Measurements from ENCODE around the gene SRSF8. TPM values are rescaled to one million over a fixed set of nuclear protein-coding genes. Genes with fewer than 3 reads are reported as not detected.
A peak's percentile ranks its signal among the peaks of the same experiment; 100 is the strongest.

The SRSF8 gene
- total RNA-seq, 2 donors from 2014 or later: 16.3 to 20.1 TPM

- no peaks in the 10 kb centered on the region for H3K9me3 ChIP-seq (ENCODE audit: control insufficient read depth, low read length)
- no peak overlapping the region for H3K4me3 ChIP-seq (ENCODE audit: low read length)
- WGBS, 2 experiments (ENCODE audit: insufficient coverage in 1 of 2, insufficient read length in 1 of 2): 67 to 83% methylated on average over 1 to 4 of the region's 4 CpGs
- Mint-ChIP-seq H3K27me3 (ENCODE audit: insufficient read depth) (peaks cover 18% of the 10 kb centered on the region), H3K9me3 (no peaks in the 10 kb centered on the region), H3K4me3 (no peak overlapping the region), H3K4me1 (peaks cover 9% of the 10 kb centered on the region), H3K36me3 (ENCODE audit: low read depth) (no peaks in the 10 kb centered on the region), H3K27ac (no peak overlapping the region)
- H3K27me3 ChIP-seq (ENCODE audit: control insufficient read depth, insufficient read depth, low read length, poor library complexity, severe bottlenecking): no peaks in the 10 kb centered on the region
- no peak for TF ChIP-seq CTCF (conservative IDR thresholded peaks at IDR 0.05)
- H3K4me1 ChIP-seq (ENCODE audit: control insufficient read depth, insufficient read depth, low read length): no peaks in the 10 kb centered on the region
- DNase-seq: peak; percentile 60
- no peak overlapping the region for H3K9ac ChIP-seq (ENCODE audit: extremely low read depth, low read length, poor library complexity, severe bottlenecking)
- H3K36me3 ChIP-seq (ENCODE audit: control insufficient read depth, insufficient read depth, low read length): no peaks in the 10 kb centered on the region
- H3K27ac ChIP-seq (ENCODE audit: low read depth, low read length): no peak overlapping the region
These were observed 14.7 kb downstream of the SRSF8 start for GRCh38 chr11:95081412-95081811.

- no peak overlapping the region for H3K27ac Mint-ChIP-seq
- Histone ChIP-seq H3K36me3 (ENCODE audit: control insufficient read depth, insufficient read depth, low read length) (no peaks in the 10 kb centered on the region), H3K9ac (ENCODE audit: extremely low read depth, low read length, poor library complexity, severe bottlenecking) (no peak overlapping the region), H3K4me3 (ENCODE audit: low read length) (no peak overlapping the region), H3K9me3 (ENCODE audit: control insufficient read depth, low read length) (no peaks in the 10 kb centered on the region), H3K27me3 (ENCODE audit: control insufficient read depth, insufficient read depth, low read length, poor library complexity, severe bottlenecking) (no peaks in the 10 kb centered on the region), H3K27ac (ENCODE audit: low read depth, low read length) (no peak overlapping the region), H3K4me1 (ENCODE audit: control insufficient read depth, insufficient read depth, low read length) (no peaks in the 10 kb centered on the region)
- no peak overlapping the region for H3K4me3 Mint-ChIP-seq
- H3K4me1 Mint-ChIP-seq: peaks cover 6% of the 10 kb centered on the region
- no peaks in the 10 kb centered on the region for H3K9me3 Mint-ChIP-seq
- 97 to 100% methylated on average over 1 to 2 of the region's 2 CpGs for WGBS, 2 experiments (ENCODE audit: insufficient coverage in 1 of 2, insufficient read length in 1 of 2)
- TF ChIP-seq CTCF (conservative IDR thresholded peaks at IDR 0.05): no peak
- no peaks in the 10 kb centered on the region for H3K36me3 Mint-ChIP-seq (ENCODE audit: low read depth)
- peaks cover 25% of the 10 kb centered on the region for H3K27me3 Mint-ChIP-seq (ENCODE audit: insufficient read depth)
- DNase-seq: peak; percentile 24
These were observed 15.9 kb downstream of the SRSF8 start for GRCh38 chr11:95082576-95083001.

DNA sequence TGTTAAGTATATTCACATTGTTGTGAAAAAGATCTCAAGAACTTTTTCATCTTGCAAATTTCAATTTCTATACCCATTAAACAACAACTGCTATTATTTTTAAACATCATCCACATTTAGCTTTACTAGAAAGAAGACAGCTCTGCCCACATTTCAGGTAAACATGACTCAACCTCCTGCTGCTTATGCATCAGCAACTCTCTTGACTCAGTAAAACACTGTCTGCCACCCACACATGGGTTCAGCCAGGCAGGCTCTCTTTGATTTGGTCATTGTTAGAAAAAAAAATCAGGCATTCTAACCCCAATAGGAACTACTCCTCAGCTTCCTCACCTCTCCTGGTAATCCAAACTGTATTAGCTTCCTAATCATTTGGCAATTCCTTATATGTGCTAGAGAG lies 17.8 kb downstream of the SRSF8 start:
- Mint-ChIP-seq H3K36me3 (ENCODE audit: low read depth) (no peaks in the 10 kb centered on the region), H3K27me3 (ENCODE audit: insufficient read depth) (peaks cover 38% of the 10 kb centered on the region), H3K4me1 (peaks cover 9% of the 10 kb centered on the region), H3K9me3 (no peaks in the 10 kb centered on the region), H3K4me3 (no peak overlapping the region), H3K27ac (no peak overlapping the region)
- Histone ChIP-seq H3K27ac (ENCODE audit: low read depth, low read length) (no peak overlapping the region), H3K4me3 (ENCODE audit: low read length) (no peak overlapping the region), H3K9me3 (ENCODE audit: control insufficient read depth, low read length) (no peaks in the 10 kb centered on the region), H3K4me1 (ENCODE audit: control insufficient read depth, insufficient read depth, low read length) (no peaks in the 10 kb centered on the region), H3K27me3 (ENCODE audit: control insufficient read depth, insufficient read depth, low read length, poor library complexity, severe bottlenecking) (peaks cover 10% of the 10 kb centered on the region), H3K36me3 (ENCODE audit: control insufficient read depth, insufficient read depth, low read length) (no peaks in the 10 kb centered on the region), H3K9ac (ENCODE audit: extremely low read depth, low read length, poor library complexity, severe bottlenecking) (no peak overlapping the region)
- no peak for TF ChIP-seq CTCF (conservative IDR thresholded peaks at IDR 0.05)
- no peak for DNase-seq
